GM21576 (cell line): ENCODE data around the gene ETFA.

Experiments used
- ATAC-seq: cut with Tn5 transposase; IDR thresholded peaks from one replicate; pipeline ENCODE4 v1.9.1; 2021; ENCODE audit warnings: mild to moderate bottlenecking, moderate library complexity; ENCODE audit not compliant: unreplicated experiment

The ETFA gene

DNA sequence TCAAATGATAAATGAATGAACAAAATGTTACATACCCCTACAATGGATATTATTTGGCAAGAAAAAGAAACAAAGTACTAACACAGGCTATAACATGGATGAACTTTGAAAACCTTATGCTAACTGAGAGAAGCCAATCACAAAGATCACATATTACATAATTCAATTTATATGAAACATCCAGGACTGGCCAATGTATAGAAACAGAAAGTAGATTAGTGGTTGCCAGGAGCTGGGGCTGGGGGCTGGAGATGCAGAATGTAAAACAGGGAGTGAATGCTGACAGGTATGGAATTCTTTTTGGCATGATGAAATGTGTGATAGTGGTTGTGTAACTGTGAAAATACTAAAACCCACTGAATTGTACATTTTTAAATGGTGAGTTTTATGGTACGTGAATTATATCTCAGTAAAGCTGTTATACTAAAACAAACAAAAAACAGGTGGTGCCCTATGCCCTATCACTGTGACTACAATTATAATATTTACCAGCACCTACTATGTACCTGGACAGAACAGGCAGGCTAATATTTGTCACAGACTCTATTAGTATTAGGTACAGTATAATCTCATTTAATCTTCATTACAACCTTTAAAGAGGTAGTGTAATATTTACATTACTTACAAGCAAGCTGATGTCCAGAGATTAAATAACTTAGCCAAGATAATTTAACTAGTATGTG is 90.0 kb downstream of the ETFA start:
- no peak for ATAC-seq

DNA sequence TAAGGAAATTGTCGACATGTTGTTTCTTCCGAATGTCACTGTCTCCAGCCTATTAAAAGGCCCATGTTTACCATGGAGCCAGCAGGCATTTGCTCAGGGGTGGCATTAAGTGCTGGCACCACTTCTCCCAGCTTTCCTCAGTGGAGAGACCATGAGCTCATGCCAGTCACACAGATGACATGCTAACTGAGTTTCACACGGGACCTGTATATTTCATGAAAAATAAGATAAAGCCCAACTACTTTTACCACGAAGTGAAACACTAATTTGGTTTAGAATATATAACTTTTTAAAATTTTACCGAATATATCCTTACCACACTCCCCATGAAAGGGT is 93.4 kb downstream of the ETFA start:
- ATAC-seq, result no peak

GRCh38 chr15:76217029-76217881 is 94.0 kb downstream of the ETFA start:
- ATAC-seq, result no peak

DNA sequence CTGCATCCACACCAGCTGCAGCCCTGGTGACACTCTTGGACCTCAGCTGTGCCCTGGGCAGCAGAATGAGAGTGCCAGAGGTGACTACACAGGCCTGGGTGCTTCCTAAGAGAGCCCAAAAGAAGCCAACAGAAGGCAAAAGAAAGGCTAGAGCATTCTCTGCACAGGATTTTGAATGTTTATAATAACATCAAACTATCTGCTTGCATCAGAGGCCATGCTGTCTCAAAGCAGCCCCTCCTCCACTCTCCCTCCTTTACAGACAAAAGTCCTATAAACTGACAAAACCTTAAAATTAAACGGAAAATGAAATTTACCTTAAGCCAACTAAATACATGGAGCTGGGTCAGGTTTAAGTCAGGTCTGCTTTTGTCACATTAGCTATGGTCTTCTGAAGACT is 95.6 kb downstream of the ETFA start:
- no peak for ATAC-seq

- ATAC-seq, result no peak
Observed at GRCh38 chr15:76209942-76210341, 101.3 kb downstream of the ETFA start.

- ATAC-seq, result no peak
Observed at GRCh38 chr15:76209523-76209922, 101.7 kb downstream of the ETFA start.

GRCh38 chr15:76208786-76209424 is 102.4 kb downstream of the ETFA start:
- ATAC-seq, result no peak

GRCh38 chr15:76208084-76208785 is 103.0 kb downstream of the ETFA start:
- ATAC-seq, result no peak

DNA sequence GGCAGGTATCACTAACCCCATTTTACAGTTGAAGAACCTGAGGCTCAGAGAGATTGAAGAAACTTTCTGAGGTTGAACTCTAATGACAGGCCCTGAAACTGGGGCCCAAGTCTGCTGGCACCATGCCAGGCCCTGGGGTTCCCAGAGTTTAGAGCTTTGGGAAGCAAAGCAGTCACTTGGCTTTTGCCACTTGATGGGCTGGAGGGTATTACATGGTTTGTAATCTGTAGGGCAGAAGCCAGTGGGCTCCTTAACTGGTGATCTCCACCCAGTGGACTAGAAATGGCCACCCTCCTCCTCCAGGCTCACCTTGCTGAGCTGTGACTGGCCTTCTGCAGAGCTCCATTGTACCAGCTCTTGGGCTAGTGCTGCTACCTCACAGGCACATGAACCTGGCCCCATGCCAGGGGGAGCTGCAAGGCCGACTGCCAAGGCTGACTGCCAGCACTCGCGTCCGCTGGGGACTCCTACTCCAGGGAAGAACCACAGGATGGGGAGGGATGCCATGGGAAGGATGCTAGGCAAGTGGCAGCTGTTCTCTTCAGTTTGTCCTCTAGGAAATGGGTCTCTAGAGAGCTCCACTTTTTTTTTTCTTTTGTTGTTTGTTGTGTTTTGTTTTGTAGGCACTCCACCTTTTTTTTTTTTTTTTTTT is 104.8 kb downstream of the ETFA start:
- ATAC-seq, result no peak

- no peak for ATAC-seq
Observed at GRCh38 chr15:76204916-76205460, 106.3 kb downstream of the ETFA start.

- no peak for ATAC-seq
Observed at GRCh38 chr15:76204109-76204845, 107.0 kb downstream of the ETFA start.

GRCh38 chr15:76203346-76204108 is 107.7 kb downstream of the ETFA start:
- ATAC-seq, result no peak

GRCh38 chr15:76201536-76202255 is 109.6 kb downstream of the ETFA start:
- no peak for ATAC-seq

DNA sequence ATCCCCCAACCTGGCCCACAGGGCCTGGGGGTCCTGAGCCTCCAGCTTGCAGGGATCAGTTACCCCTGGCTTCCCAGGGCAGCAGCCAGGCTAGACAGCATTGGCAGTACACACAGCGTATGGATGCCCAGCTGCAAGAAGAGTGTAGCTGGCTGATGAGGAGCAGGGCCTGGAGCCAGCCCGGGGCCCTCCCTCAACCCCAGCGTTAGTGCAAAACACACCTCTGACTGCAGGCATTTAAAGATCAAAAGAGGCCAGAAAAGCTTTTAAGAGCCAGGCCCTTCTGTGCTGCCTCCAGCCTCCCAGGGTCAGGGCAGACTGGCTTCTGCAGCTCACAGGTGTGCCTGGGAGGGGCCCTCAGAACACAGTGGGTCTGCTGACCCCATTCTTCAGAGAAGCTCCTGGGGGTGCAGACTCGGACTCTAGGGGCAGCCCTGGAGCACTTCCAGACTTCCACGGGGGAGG is 110.6 kb downstream of the ETFA start:
- ATAC-seq, result no peak

DNA sequence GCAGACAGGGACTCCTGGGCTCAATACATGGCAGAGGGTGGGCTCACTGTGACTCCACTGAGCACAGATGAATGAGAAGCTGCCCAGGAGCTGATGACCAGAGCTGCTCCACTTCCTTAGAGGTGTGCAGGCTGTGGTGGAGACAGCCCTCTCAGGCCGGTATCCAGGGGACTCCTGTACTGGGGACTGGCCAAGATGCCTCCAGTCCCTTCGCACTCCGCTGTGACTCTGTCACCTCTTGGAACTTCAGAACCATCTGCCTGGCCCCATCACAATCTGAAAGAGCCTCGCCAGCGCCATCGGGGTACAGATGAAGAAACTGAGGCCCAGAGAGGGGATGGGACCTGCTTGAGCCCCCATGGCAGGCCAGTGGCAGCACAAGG is 111.2 kb downstream of the ETFA start:
- ATAC-seq, result no peak

DNA sequence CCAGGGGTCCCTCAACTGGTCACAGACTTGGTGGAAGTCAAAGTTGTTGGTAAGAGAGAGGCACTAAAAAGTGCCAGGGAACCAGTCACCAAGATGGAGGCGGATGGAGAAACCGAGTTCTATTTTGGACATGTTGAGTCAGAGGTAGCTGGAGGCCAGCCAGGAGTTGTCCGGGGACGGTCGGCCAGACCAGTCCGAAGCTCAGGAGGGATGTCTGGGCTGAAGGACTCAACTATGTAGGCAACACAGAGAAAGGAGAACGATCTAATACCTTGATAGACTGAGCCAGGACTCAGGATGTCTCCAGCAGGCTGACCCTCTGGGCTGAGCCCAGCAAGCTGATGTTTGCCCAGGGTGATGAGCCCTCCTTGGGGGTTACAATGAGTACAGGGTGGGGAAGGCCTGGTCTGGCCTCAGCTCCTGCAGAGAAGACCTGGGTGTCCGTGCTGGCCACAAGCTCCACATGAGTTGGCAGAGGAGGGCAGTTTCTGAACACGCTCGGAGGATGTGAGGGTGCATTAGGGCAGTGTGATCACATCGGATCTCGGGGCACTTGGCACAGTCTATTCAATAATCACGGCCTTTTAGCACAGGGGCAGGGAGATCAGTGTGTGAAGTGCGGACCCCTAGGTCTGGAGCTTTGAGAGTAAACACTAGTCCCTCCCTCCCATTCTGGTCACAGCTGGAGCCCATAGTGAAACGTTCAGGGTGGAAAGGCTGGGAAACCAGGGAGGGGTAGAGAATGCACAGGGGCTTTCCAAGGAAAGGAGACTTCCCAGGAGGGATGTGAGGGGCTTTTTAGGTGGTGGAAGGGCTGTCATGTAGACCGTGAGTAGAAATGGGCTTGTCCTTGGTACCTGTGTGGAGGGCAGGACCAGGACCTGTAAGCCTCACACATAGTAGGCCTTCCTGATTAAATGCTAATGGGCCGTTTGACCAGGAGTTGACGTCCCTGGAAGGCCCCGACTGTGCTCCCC is 111.9 kb downstream of the ETFA start:
- ATAC-seq, result no peak

- no peak for ATAC-seq
Observed at GRCh38 chr15:76198456-76199105, 112.7 kb downstream of the ETFA start.
